ENCODE data around the gene EGFR. TPM values are rescaled to one million over a fixed set of nuclear protein-coding genes. Genes with fewer than 3 reads are reported as not detected.

Gene EGFR
- total RNA-seq, result under 1 TPM in 1 of 2 experiments, not detected in 1; 0.09 TPM

GRCh38 chr7:55018361-55019190 lies at the start of gene EGFR:
TSS of gene EGFR (plus strand) at chr7:55019017. CDS start at chr7:55019278, 261 bp downstream.
- CTCF ChIA-PET, result no interaction called here

GRCh38 chr7:54969208-54969967 lies 49.4 kb upstream of the EGFR start:
- H3K36me3 Mint-ChIP-seq (ENCODE audit: low read depth), result no peaks in the 10 kb centered on the region
- H3K9me3 Mint-ChIP-seq (ENCODE audit: low read depth), result peaks cover 6% of the 10 kb centered on the region
- H3K4me3 Mint-ChIP-seq, result no peak overlapping the region
- CTCF ChIA-PET, result no interaction called here
- no peaks in the 10 kb centered on the region for H3K4me1 Mint-ChIP-seq
- H3K27ac Mint-ChIP-seq, result no peak overlapping the region
- POLR2A ChIA-PET, result no interaction called here
- ATAC-seq, result no peak
- H3K27me3 Mint-ChIP-seq, result peaks cover 13% of the 10 kb centered on the region
- intact Hi-C loops (cut with DNase I, micrococcal nuclease), result no loop called here
- no peak for DNase-seq

More at GRCh38 chr7:55018361-55019190, at the start of gene EGFR:
- Mint-ChIP-seq H3K27ac (no peak within 1 kb of the TSS), H3K4me1 (no peaks in the 10 kb centered on the region), H3K9me3 (ENCODE audit: low read depth) (no peaks in the 10 kb centered on the region), H3K4me3 (no peak within 1 kb of the TSS), H3K27me3 (peaks cover 57% of the 10 kb centered on the region), H3K36me3 (ENCODE audit: low read depth) (no peaks in the 10 kb centered on the region)
- POLR2A ChIA-PET, result no interaction called here
- intact Hi-C loops (cut with DNase I, micrococcal nuclease), result no loop called here
- no peak for DNase-seq
- ATAC-seq, result no peak

GRCh38 chr7:54972733-54973294 lies 46.0 kb upstream of the EGFR start:
- no peak for ATAC-seq
- intact Hi-C loops (cut with DNase I, micrococcal nuclease), result no loop called here
- CTCF ChIA-PET, result interaction anchor here (1.0 kb wide), 1 partner anchor 282 kb away, joined by 3 read pairs; no protein-coding TSS in a partner anchor

GRCh38 chr7:54978364-54979116 lies 40.3 kb upstream of the EGFR start:
- no peaks in the 10 kb centered on the region for H3K9me3 Mint-ChIP-seq (ENCODE audit: low read depth)
- ChIA-PET CTCF (no interaction called here), POLR2A (interaction anchor here (0.7 kb wide), 1 partner anchor 331 kb away, joined by 3 read pairs; no protein-coding TSS in a partner anchor)
- H3K4me1 Mint-ChIP-seq, result no peaks in the 10 kb centered on the region
- no peak overlapping the region for H3K4me3 Mint-ChIP-seq
- peaks cover 8% of the 10 kb centered on the region for H3K27me3 Mint-ChIP-seq
- DNase-seq, result no peak
- no peak overlapping the region for H3K27ac Mint-ChIP-seq
- no peak for ATAC-seq
- intact Hi-C loops (cut with DNase I, micrococcal nuclease), result no loop called here
- no peaks in the 10 kb centered on the region for H3K36me3 Mint-ChIP-seq (ENCODE audit: low read depth)

More at GRCh38 chr7:54972733-54973294, 46.0 kb upstream of the EGFR start:
- H3K36me3 Mint-ChIP-seq (ENCODE audit: low read depth), result no peaks in the 10 kb centered on the region
- H3K27me3 Mint-ChIP-seq, result peaks cover 15% of the 10 kb centered on the region
- H3K4me1 Mint-ChIP-seq, result no peaks in the 10 kb centered on the region
- DNase-seq, result no peak
- no peak overlapping the region for H3K4me3 Mint-ChIP-seq
- H3K9me3 Mint-ChIP-seq (ENCODE audit: low read depth), result peaks cover 6% of the 10 kb centered on the region
- POLR2A ChIA-PET, result no interaction called here
- H3K27ac Mint-ChIP-seq, result no peak overlapping the region

- no peak for DNase-seq
- no peak for ATAC-seq
- POLR2A ChIA-PET, result no interaction called here
- intact Hi-C loops (cut with DNase I, micrococcal nuclease), result no loop called here
- H3K4me1 Mint-ChIP-seq, result no peaks in the 10 kb centered on the region
- CTCF ChIA-PET, result no interaction called here
- no peak overlapping the region for H3K27ac Mint-ChIP-seq
- no peaks in the 10 kb centered on the region for H3K9me3 Mint-ChIP-seq (ENCODE audit: low read depth)
- H3K36me3 Mint-ChIP-seq (ENCODE audit: low read depth), result no peaks in the 10 kb centered on the region
- peaks cover 21% of the 10 kb centered on the region for H3K27me3 Mint-ChIP-seq
- H3K4me3 Mint-ChIP-seq, result no peak overlapping the region
Observed at GRCh38 chr7:54980521-54980920, 38.3 kb upstream of the EGFR start.

GRCh38 chr7:54981913-54982312 lies 36.9 kb upstream of the EGFR start:
- intact Hi-C loops (cut with DNase I, micrococcal nuclease), result no loop called here
- CTCF ChIA-PET, result no interaction called here
- POLR2A ChIA-PET, result no interaction called here
- Mint-ChIP-seq H3K36me3 (ENCODE audit: low read depth) (no peaks in the 10 kb centered on the region), H3K27me3 (peaks cover 26% of the 10 kb centered on the region), H3K4me3 (no peak overlapping the region), H3K27ac (no peak overlapping the region), H3K9me3 (ENCODE audit: low read depth) (no peaks in the 10 kb centered on the region), H3K4me1 (no peaks in the 10 kb centered on the region)
- no peak for DNase-seq
- ATAC-seq, result no peak

- H3K4me1 Mint-ChIP-seq, result no peaks in the 10 kb centered on the region
- H3K4me3 Mint-ChIP-seq, result no peak overlapping the region
- DNase-seq (no peak), ATAC-seq (no peak)
- CTCF ChIA-PET, result interaction anchor here (0.8 to 0.9 kb wide), 2 partner anchors 19 to 270 kb away, joined by 3 read pairs; no protein-coding TSS in a partner anchor
- H3K36me3 Mint-ChIP-seq (ENCODE audit: low read depth), result no peaks in the 10 kb centered on the region
- intact Hi-C loops (cut with DNase I, micrococcal nuclease), result no loop called here
- peaks cover 30% of the 10 kb centered on the region for H3K27me3 Mint-ChIP-seq
- POLR2A ChIA-PET, result no interaction called here
- no peak overlapping the region for H3K27ac Mint-ChIP-seq
- H3K9me3 Mint-ChIP-seq (ENCODE audit: low read depth), result no peaks in the 10 kb centered on the region
Observed at GRCh38 chr7:54985426-54986330, 33.1 kb upstream of the EGFR start.

GRCh38 chr7:54986716-54987115 lies 32.1 kb upstream of the EGFR start:
- ATAC-seq (no peak), DNase-seq (no peak)
- Mint-ChIP-seq H3K27ac (no peak overlapping the region), H3K4me3 (no peak overlapping the region), H3K36me3 (ENCODE audit: low read depth) (no peaks in the 10 kb centered on the region), H3K4me1 (no peaks in the 10 kb centered on the region), H3K9me3 (ENCODE audit: low read depth) (no peaks in the 10 kb centered on the region), H3K27me3 (peaks cover 39% of the 10 kb centered on the region)
- intact Hi-C loops (cut with DNase I, micrococcal nuclease), result no loop called here
- CTCF ChIA-PET, result no interaction called here
- POLR2A ChIA-PET, result no interaction called here

- Mint-ChIP-seq H3K27ac (no peak overlapping the region), H3K27me3 (peaks cover 36% of the 10 kb centered on the region), H3K4me3 (no peak overlapping the region), H3K36me3 (ENCODE audit: low read depth) (no peaks in the 10 kb centered on the region), H3K9me3 (ENCODE audit: low read depth) (no peaks in the 10 kb centered on the region), H3K4me1 (no peaks in the 10 kb centered on the region)
- ChIA-PET CTCF (interaction anchor here (1.2 kb wide), 1 partner anchor 267 kb away, joined by 3 read pairs; no protein-coding TSS in a partner anchor), POLR2A (no interaction called here)
- no peak for DNase-seq
- no peak for ATAC-seq
- intact Hi-C loops (cut with DNase I, micrococcal nuclease), result no loop called here
Observed at GRCh38 chr7:54987772-54988171, 31.0 kb upstream of the EGFR start.

- Mint-ChIP-seq H3K4me3 (no peak overlapping the region), H3K27me3 (peaks cover 36% of the 10 kb centered on the region), H3K4me1 (no peaks in the 10 kb centered on the region), H3K9me3 (ENCODE audit: low read depth) (no peaks in the 10 kb centered on the region), H3K27ac (no peak overlapping the region), H3K36me3 (ENCODE audit: low read depth) (no peaks in the 10 kb centered on the region)
- intact Hi-C loops (cut with DNase I, micrococcal nuclease), result no loop called here
- ChIA-PET POLR2A (no interaction called here), CTCF (interaction anchor here (1.2 kb wide), 1 partner anchor 266 kb away, joined by 3 read pairs; no protein-coding TSS in a partner anchor)
- DNase-seq (no peak), ATAC-seq (no peak)
Observed at GRCh38 chr7:54988516-54988915, 30.3 kb upstream of the EGFR start.
